ENCODE measurements around the gene SMPD3. TPM values are rescaled to one million over a fixed set of nuclear protein-coding genes. Genes with fewer than 3 reads are reported as not detected.

Gene SMPD3
- total RNA-seq, 1 donor from 2014 or later = 5.6 TPM

- no peak overlapping the region for H3K27ac ChIP-seq
- no peak overlapping the region for H3K4me3 ChIP-seq
- no peak for DNase-seq
- intact Hi-C loops (cut with DNase I) = no loop called here
- no peaks in the 10 kb centered on the region for H3K36me3 ChIP-seq
- no peaks in the 10 kb centered on the region for H3K9me3 ChIP-seq
- TF ChIP-seq CTCF (IDR thresholded peaks at IDR 0.05) = no peak
- no peaks in the 10 kb centered on the region for H3K27me3 ChIP-seq
- no peak for ATAC-seq
- peaks cover 18% of the 10 kb centered on the region for H3K4me1 ChIP-seq
These were observed 2.5 kb upstream of the SMPD3 start for GRCh38 chr16:68450741-68451255.

- DNase-seq (no peak), ATAC-seq (no peak)
- peaks cover 7% of the 10 kb centered on the region for H3K27me3 ChIP-seq
- intact Hi-C loops (cut with DNase I) = no loop called here
- H3K36me3 ChIP-seq = no peaks in the 10 kb centered on the region
- no peaks in the 10 kb centered on the region for H3K9me3 ChIP-seq
- H3K27ac ChIP-seq = no peak overlapping the region
- H3K4me3 ChIP-seq = peak overlapping the region; percentile 53
- peaks cover 18% of the 10 kb centered on the region for H3K4me1 ChIP-seq
- TF ChIP-seq CTCF (IDR thresholded peaks at IDR 0.05) = no peak
These were observed 502 bp downstream of the SMPD3 start for GRCh38 chr16:68447653-68448359.

GRCh38 chr16:68446681-68447652 lies 1.3 kb downstream of the SMPD3 start:
- no peak for DNase-seq
- Histone ChIP-seq H3K4me3 (peak overlapping the region; percentile 53), H3K27me3 (peaks cover 7% of the 10 kb centered on the region), H3K4me1 (peaks cover 18% of the 10 kb centered on the region), H3K36me3 (no peaks in the 10 kb centered on the region), H3K9me3 (no peaks in the 10 kb centered on the region), H3K27ac (no peak overlapping the region)
- no peak for ATAC-seq
- intact Hi-C loops (cut with DNase I) = no loop called here
- TF ChIP-seq CTCF (IDR thresholded peaks at IDR 0.05) = no peak

- H3K9me3 ChIP-seq = no peaks in the 10 kb centered on the region
- no peak overlapping the region for H3K27ac ChIP-seq
- H3K4me3 ChIP-seq = no peak overlapping the region
- H3K27me3 ChIP-seq = peaks cover 7% of the 10 kb centered on the region
- no peaks in the 10 kb centered on the region for H3K36me3 ChIP-seq
- peaks cover 18% of the 10 kb centered on the region for H3K4me1 ChIP-seq
- ATAC-seq (peak; percentile 37), DNase-seq (no peak)
- peak; percentile 51 for TF ChIP-seq CTCF (IDR thresholded peaks at IDR 0.05)
- intact Hi-C loops (cut with DNase I) = no loop called here
These were observed 2.9 kb downstream of the SMPD3 start for GRCh38 chr16:68445458-68445857.

GRCh38 chr16:68444056-68444657 lies 4.2 kb downstream of the SMPD3 start:
- Histone ChIP-seq H3K9me3 (no peaks in the 10 kb centered on the region), H3K27ac (no peak overlapping the region), H3K27me3 (peaks cover 7% of the 10 kb centered on the region), H3K4me1 (peaks cover 18% of the 10 kb centered on the region), H3K36me3 (no peaks in the 10 kb centered on the region), H3K4me3 (no peak overlapping the region)
- intact Hi-C loops (cut with DNase I) = no loop called here
- DNase-seq (no peak), ATAC-seq (no peak)
- TF ChIP-seq CTCF (IDR thresholded peaks at IDR 0.05) = no peak
